Adipocyte (in vitro differentiated cells): ENCODE data around the gene EPB41.
"Not testable (repeated sequence)": the region's sequence is repeated elsewhere in the genome, so short reads cannot be mapped to it uniquely, and the experiment has no call there.

Experiments
- DNase-seq: peaks from one replicate; pipeline ENCODE4 v3.0.0-alpha.2; 2015; ENCODE audit warnings: low read depth
- H3K27me3 ChIP-seq: replicated peaks from 2 replicates; pipeline ENCODE4 v1.7.0; 2013; ENCODE audit warnings: mild to moderate bottlenecking, low read length, moderate library complexity; ENCODE audit not compliant: control insufficient read depth, insufficient read depth
- H3K36me3 ChIP-seq: 2 replicates; pipeline ENCODE4 v1.7.0; 2013; ENCODE audit warnings: low read length, mild to moderate bottlenecking, moderate library complexity; ENCODE audit not compliant: control insufficient read depth, insufficient read depth, severe bottlenecking
- H3K4me1 ChIP-seq: 2 replicates; pipeline ENCODE4 v1.7.0; 2013; ENCODE audit warnings: mild to moderate bottlenecking, low read length, moderate library complexity; ENCODE audit not compliant: control insufficient read depth, insufficient read depth
- H3K4me3 ChIP-seq: 2 replicates; pipeline ENCODE4 v1.7.0; 2013; ENCODE audit warnings: mild to moderate bottlenecking, low read length, moderate library complexity
- H3K9ac ChIP-seq: 2 replicates; pipeline ENCODE4 v1.7.0; 2013; ENCODE audit warnings: mild to moderate bottlenecking, low read length, moderate library complexity
- H3K9me3 ChIP-seq: 2 replicates; pipeline ENCODE4 v1.7.0; 2013; ENCODE audit warnings: mild to moderate bottlenecking, low read length, moderate library complexity; ENCODE audit not compliant: control insufficient read depth

EPB41 gene

DNA sequence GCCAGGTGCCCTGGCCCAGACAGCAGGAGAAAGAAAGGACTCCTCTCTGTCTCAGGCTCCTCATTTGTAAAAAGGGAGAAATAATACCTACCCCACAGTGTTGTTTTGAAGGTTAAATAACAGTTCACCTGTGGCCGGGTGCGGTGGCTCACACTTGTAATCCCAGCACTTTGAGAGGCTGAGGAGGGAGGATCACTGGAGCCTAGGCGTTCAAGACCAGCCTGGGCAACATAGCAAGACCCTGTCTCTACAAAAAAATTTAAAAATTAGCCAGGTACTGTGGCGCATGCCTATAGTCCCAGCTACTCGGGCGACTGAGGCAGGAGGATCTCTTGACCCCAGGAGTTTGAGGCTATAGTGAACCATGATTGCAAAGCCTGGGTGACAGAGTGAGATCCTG lies 211.8 kb downstream of the EPB41 start:
- H3K36me3 ChIP-seq = no peaks in the 10 kb centered on the region
- DNase-seq = no peak
- H3K27me3 ChIP-seq = no peaks in the 10 kb centered on the region
- H3K9ac ChIP-seq = no peak overlapping the region
- H3K4me3 ChIP-seq = no peak overlapping the region
- H3K9me3 ChIP-seq = no peaks in the 10 kb centered on the region
- peaks cover 9% of the 10 kb centered on the region for H3K4me1 ChIP-seq

DNA sequence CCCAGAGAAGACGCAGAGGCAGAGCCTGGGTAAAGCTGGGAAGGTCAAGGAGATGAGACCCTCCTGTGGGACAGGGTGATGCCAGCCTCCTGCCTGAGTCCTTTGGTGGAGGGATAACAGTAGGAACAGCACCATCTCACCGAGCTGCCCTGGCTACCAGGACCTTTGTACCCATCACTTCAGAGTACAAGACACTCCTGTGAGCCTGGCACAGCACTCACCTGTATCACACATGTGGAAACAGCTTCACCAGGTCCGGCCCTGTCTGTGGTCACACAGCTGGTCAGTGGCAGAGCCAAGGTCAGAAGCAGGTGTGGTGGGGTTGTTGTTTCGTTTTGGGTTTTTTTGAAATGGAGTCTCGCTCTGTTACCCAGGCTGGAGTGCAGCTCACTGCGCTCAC lies 214.4 kb downstream of the EPB41 start:
- H3K9me3 ChIP-seq = no peaks in the 10 kb centered on the region
- no peaks in the 10 kb centered on the region for H3K36me3 ChIP-seq
- H3K9ac ChIP-seq = no peak overlapping the region
- H3K4me1 ChIP-seq = peaks cover 3% of the 10 kb centered on the region
- DNase-seq = no peak
- H3K27me3 ChIP-seq = no peaks in the 10 kb centered on the region
- H3K4me3 ChIP-seq = no peak overlapping the region

DNA sequence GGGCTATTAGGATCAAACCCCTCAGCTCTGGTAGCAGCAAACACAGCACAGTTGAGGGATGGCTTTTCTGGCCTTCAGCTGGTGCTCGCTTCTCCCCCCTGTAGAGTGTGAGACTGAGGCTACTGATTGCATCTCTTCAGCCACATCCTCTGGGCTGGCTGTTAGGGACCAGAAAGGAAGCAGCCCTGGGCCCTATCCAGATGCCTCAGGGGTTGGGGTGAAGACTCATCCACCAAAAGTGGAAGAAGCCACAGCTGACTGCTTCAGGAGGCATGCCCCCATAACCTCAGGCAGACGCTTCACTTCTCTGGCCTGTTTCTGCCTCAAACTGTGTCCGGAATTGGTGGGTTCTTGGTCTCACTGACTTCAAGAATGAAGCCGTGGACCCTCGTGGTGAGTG lies 215.5 kb downstream of the EPB41 start:
- H3K36me3 ChIP-seq = no peaks in the 10 kb centered on the region
- peaks cover 2% of the 10 kb centered on the region for H3K4me1 ChIP-seq
- no peak overlapping the region for H3K4me3 ChIP-seq
- DNase-seq = no peak
- H3K9me3 ChIP-seq = no peaks in the 10 kb centered on the region
- no peak overlapping the region for H3K9ac ChIP-seq
- no peaks in the 10 kb centered on the region for H3K27me3 ChIP-seq

DNA sequence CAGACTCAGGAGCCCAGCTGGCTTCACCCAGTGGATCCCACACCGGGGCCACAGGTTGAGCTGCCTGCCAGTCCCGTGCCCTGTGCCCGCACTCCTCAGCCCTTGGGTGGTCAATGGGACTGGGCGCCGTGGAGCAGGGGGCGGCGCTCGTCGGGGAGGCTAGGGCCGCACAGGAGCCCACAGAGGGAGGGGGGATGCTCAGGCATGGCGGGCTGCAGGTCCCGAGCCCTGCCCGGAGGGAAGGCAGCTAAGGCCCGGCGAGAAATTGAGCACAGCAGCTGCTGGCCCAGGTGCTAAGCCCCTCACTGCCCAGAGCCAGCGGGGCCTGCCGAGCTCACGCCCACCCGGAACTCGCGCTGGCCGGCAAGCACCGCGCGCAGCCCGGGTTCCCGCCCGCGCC lies 216.7 kb downstream of the EPB41 start:
- not testable (repeated sequence) for H3K4me1 ChIP-seq, H3K4me3 ChIP-seq, DNase-seq, H3K9me3 ChIP-seq, H3K36me3 ChIP-seq, H3K9ac ChIP-seq, H3K27me3 ChIP-seq

DNA sequence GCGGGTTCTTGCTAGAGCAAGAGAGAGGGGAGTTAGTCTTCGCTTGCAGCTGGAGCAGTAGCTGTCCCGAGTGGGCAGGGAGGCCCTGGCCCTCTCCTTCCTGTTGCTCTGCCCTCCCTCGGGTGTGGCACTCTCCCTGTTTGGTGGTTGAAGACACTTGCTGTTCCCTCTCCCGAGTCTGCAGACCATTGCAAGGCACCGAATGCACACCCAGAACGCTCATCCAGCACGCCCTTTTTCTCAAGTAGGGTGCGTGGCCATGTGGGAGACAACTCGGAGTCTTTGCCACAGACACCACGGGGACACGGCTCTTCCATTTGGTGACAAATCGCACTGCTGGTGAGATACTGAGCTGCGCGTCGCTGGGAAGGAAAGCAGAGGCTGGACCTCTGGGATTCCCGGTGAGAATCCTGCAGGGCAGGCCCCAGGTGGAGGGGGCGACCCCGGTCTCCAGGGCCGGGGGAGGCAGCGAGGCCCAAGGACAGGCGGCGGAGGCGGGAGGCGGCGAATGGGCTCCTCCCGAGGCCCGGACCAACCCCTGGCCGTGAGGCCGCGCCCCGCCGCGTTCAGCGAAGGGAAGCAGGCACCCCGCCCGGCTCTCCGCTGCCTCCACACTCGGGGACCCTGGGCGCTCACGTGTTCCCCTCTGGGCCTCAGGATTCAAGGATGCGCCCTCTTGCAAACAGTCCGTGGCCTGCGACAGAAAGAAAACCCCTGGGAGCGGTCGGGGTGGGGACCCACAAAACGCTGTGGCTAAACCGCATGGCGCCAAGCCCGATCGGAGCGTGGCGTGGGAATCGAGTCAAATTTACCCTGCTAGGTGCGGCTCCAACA lies 219.7 kb downstream of the EPB41 start:
- H3K27me3 ChIP-seq = no peaks in the 10 kb centered on the region
- no peak for DNase-seq

DNA sequence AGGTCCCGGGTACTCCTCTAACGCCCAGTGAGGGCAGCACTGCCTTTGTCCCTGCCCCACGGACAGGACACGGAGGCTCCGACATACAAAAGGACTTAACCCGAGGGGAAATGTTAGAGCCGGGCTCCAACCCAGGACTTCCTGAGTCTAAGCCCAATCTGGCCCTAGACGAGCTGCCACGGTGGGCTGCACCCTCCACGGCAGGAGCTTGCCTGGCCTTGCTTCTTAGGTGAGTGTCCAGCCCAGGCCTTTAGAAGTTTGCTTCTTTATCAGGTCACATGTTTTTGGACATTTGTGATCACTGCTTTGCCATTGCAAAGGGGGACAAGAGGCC lies 220.3 kb downstream of the EPB41 start:
- Histone ChIP-seq H3K27me3 (no peaks in the 10 kb centered on the region), H3K9ac (no peak overlapping the region), H3K4me3 (no peak overlapping the region), H3K36me3 (no peaks in the 10 kb centered on the region), H3K4me1 (no peaks in the 10 kb centered on the region), H3K9me3 (no peaks in the 10 kb centered on the region)
- DNase-seq = no peak

More for the DNA sequence above, 219.7 kb downstream of the EPB41 start:
- Histone ChIP-seq H3K4me3 (no peak overlapping the region), H3K9ac (no peak overlapping the region), H3K9me3 (no peaks in the 10 kb centered on the region), H3K4me1 (no peaks in the 10 kb centered on the region), H3K36me3 (no peaks in the 10 kb centered on the region)

DNA sequence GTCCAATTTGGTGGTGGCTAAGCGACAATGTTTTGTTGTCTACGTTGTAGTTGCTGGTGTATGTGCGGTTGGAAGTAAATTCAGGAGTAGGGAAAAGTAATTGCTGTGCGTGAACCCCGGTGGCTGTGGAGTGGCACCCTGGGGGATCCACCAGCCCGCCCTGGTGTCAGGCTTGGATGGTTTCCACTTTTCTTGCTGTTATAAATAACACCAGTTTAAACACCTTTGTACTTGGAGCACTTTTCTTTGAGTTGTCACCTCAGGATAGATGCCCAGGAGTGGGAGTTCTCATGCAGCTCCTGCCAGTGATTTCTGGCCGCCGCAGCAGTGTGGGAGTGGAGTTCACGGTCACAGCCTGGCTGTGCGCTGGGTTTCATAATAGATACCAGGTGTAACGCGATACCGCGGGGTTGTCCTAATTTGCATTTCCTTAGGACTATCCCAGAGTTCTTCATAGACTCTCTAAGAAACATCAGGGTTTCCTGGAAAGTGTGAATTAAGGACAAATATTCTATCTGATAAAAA lies 222.1 kb downstream of the EPB41 start:
- no peak overlapping the region for H3K9ac ChIP-seq
- H3K4me3 ChIP-seq = no peak overlapping the region
- no peaks in the 10 kb centered on the region for H3K9me3 ChIP-seq
- H3K4me1 ChIP-seq = no peaks in the 10 kb centered on the region
- no peaks in the 10 kb centered on the region for H3K27me3 ChIP-seq
- DNase-seq = peak; percentile 42
- no peaks in the 10 kb centered on the region for H3K36me3 ChIP-seq

DNA sequence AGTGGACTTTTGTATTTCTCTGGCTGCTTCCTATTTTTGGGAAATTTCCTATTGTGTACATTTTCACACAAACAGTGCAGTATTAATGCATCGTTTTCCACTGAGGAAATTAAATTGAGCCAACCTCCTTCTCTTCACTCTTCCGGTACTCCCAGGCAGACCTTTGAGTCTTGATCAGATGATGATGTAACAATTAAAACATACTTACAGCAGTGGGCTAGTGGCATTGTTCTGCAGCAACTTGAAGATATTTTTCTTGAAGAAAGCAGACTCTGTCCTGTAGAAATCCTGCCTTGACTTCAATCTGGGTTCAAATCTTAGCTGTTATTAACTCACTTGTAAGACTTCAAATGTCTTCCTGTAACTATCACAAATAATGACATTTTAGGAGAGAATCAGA lies 228.3 kb downstream of the EPB41 start:
- Histone ChIP-seq H3K27me3 (no peaks in the 10 kb centered on the region), H3K9me3 (no peaks in the 10 kb centered on the region), H3K36me3 (peaks cover 25% of the 10 kb centered on the region), H3K4me3 (no peak overlapping the region), H3K4me1 (peaks cover 24% of the 10 kb centered on the region), H3K9ac (no peak overlapping the region)
- no peak for DNase-seq

DNA sequence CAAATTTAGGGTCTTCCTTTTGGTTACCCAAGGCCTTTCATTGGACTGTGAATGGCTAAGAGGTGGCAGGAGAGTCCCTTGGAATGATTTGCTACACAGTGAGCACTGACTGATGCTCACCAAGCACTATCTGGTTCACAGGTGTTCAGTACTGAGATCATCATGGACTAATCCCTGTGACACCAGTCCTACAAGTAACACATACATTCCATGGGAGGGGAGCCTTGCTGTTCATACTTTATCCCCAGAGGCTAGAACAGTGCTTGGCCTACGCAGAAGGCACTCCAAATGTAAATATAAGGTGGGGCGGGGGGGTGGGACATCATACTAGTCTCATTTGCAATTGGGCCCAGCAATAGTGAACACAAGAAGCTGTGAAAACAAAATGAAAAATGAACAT lies 229.8 kb downstream of the EPB41 start:
- Histone ChIP-seq H3K9ac (no peak overlapping the region), H3K9me3 (no peaks in the 10 kb centered on the region), H3K36me3 (peaks cover 40% of the 10 kb centered on the region), H3K4me3 (no peak overlapping the region), H3K27me3 (no peaks in the 10 kb centered on the region), H3K4me1 (peaks cover 30% of the 10 kb centered on the region)
- no peak for DNase-seq

DNA sequence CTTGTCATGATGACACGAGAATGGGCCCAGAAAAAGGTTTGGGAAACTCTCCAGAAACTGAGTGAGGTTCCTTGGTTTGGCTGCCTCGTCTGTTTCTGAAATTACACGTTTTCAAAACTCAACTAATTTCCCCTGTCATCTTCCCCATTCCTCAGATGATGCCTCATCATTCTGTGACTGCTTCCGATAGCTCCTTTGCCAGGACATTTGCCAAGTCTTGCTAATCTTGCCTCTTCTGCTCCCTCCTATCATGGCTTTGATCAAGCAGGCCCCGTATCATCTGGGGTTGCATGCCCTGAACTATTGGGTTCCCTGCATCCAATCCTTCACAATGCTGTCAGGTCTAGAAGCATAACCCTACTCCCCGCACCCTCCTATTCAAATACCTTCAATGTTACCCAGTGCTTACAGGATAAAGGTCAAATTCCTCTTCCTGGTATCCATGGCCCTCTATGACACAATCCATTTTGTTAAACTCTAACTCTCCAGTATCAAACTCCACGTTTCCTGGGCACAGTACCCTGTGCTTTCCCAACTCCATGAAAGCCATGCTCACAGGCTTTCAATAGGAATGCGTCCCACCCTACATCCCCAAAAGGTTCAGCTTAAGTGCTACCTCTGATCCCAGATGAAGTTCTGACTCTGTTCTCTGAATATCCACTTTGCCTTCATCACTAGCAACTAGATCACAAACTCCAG lies 231.5 kb downstream of the EPB41 start:
- H3K36me3 ChIP-seq = peaks cover 55% of the 10 kb centered on the region
- H3K4me1 ChIP-seq = peaks cover 30% of the 10 kb centered on the region
- peak; percentile 76 for DNase-seq
- H3K27me3 ChIP-seq = no peaks in the 10 kb centered on the region
- H3K4me3 ChIP-seq = peak overlapping the region; percentile 25
- H3K9me3 ChIP-seq = no peaks in the 10 kb centered on the region
- H3K9ac ChIP-seq = peak overlapping the region; percentile 21

DNA sequence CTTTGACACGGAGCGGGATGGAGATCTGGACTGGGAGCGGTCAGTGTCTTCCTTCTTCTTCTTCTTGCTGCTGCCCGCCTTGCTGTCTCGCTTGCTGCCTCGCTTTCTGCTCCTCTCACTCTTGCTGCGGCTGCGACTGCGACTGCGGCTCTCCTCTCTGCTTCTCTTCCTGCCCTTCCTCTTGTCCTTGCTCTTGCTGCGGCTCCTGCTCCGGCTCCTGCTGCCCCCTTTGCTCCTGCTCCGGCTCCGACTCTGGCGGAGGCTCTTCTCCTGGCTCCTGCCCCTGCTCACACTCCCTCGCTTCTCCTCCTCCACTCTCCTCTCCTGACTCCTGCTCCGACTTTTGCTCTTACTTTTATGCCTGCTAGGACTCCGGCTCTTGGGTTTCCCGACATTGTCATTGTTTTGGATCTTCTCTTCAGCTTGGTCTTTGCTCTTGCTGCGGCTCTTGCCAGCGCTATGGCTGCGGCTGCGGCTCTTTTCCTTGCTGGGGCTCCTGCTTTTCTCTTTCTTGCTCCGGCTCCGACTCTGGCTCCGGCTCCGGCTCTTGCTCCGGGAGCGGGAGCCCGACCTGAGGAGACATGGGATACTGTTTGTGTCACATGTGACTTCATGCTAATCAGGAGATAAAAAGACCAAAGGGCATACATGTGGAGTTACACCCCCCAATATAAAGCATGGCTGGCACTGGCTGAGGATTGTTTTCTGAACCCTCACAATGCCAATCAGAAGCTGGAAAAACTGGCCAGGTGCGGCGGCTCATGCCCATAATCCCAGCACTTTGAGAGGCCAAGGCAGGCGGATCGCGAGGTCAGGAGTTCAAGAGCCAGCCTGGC lies 234.5 kb downstream of the EPB41 start:
- Histone ChIP-seq H3K4me3 (no peak overlapping the region), H3K4me1 (peaks cover 30% of the 10 kb centered on the region), H3K27me3 (no peaks in the 10 kb centered on the region), H3K9ac (no peak overlapping the region), H3K36me3 (peaks cover 72% of the 10 kb centered on the region), H3K9me3 (no peaks in the 10 kb centered on the region)
- DNase-seq = no peak
